CD14-positive monocyte (primary cell): Measurements from ENCODE around the gene ADSS1. TPM values are rescaled to one million over a fixed set of nuclear protein-coding genes. Genes with fewer than 3 reads are reported as not detected.

Source experiments
- DNase-seq, 3 donors: peaks; one replicate each; pipeline ENCODE4 v3.0.0-alpha.2; 2011 to 2022
- H2AFZ ChIP-seq: 2 replicates; pipeline ENCODE4 v1.6.0; 2012; ENCODE audit warnings: mild to moderate bottlenecking, low read depth, low read length, inconsistent platforms; ENCODE audit not compliant: insufficient read depth, poor library complexity, severe bottlenecking
- H3K27ac ChIP-seq, 2 donors: 1 replicate in 1 of 2; 2 replicates in 1 of 2; pipeline ENCODE4 v1.5.1; 2012 to 2013; ENCODE audit warnings: low read length in 2 of 2, control low read depth in 1 of 2, inconsistent platforms in 1 of 2, low read depth in 1 of 2, mild to moderate bottlenecking in 1 of 2
- H3K27me3 ChIP-seq, 2 donors: one replicate each; pipeline versions ENCODE4 v1.6.0 to v1.6.1; 2011 to 2013; ENCODE audit warnings: low read length in 2 of 2; ENCODE audit not compliant: control insufficient read depth in 2 of 2, insufficient read depth in 2 of 2
- H3K36me3 ChIP-seq, 2 donors: replicated peaks in 1 of 2; 1 replicate in 1 of 2; 2 replicates in 1 of 2; pipeline versions ENCODE4 v1.5.1 to v1.6.1; 2012 to 2013; ENCODE audit warnings: low read length in 2 of 2, control low read depth in 1 of 2, inconsistent platforms in 1 of 2, mild to moderate bottlenecking in 1 of 2; ENCODE audit not compliant: insufficient read depth in 2 of 2, control insufficient read depth in 1 of 2
- H3K4me1 ChIP-seq, 2 donors: 1 replicate in 1 of 2; 2 replicates in 1 of 2; pipeline versions ENCODE4 v1.5.1 to v1.6.1; 2012 to 2013; ENCODE audit warnings: low read length in 2 of 2, control low read depth in 1 of 2, inconsistent platforms in 1 of 2, mild to moderate bottlenecking in 1 of 2, moderate library complexity in 1 of 2; ENCODE audit not compliant: insufficient read depth in 2 of 2, control insufficient read depth in 1 of 2
- H3K4me2 ChIP-seq: replicated peaks from 2 replicates; pipeline ENCODE3; 2012; ENCODE audit warnings: low read length, moderate library complexity, mild to moderate bottlenecking; ENCODE audit not compliant: poor library complexity, severe bottlenecking; ENCODE audit errors: extremely low read depth
- H3K4me3 ChIP-seq, 3 experiments: fragments of 200-600 bp in 1 of 3; sonication (generic) in 1 of 3; replicated peaks in 1 of 3; 1 replicate in 2 of 3; 2 replicates in 1 of 3; pipeline ENCODE4 v1.5.1; 2011 to 2013; ENCODE audit warnings: low read length in 3 of 3, mild to moderate bottlenecking in 3 of 3, control low read depth in 2 of 3, low read depth in 2 of 3, inconsistent platforms in 1 of 3, moderate library complexity in 1 of 3
- H3K79me2 ChIP-seq: 2 replicates; pipeline ENCODE4 v1.6.0; 2012; ENCODE audit warnings: mild to moderate bottlenecking, control low read depth, inconsistent platforms, low read length, moderate library complexity; ENCODE audit not compliant: insufficient read depth
- H3K9ac ChIP-seq: 2 replicates; pipeline ENCODE4 v1.6.0; 2017; ENCODE audit warnings: low read length, mild to moderate bottlenecking; ENCODE audit not compliant: insufficient read depth, poor library complexity, severe bottlenecking
- H3K9me3 ChIP-seq, 2 donors: replicated peaks in 1 of 2; 1 replicate in 1 of 2; 2 replicates in 1 of 2; pipeline versions ENCODE4 v1.5.1 to v1.6.1; 2012 to 2013; ENCODE audit warnings: low read length in 2 of 2, control low read depth in 1 of 2; ENCODE audit not compliant: control insufficient read depth in 1 of 2, insufficient read depth in 1 of 2
- H4K20me1 ChIP-seq: 2 replicates; pipeline ENCODE4 v1.6.0; 2012; ENCODE audit warnings: mild to moderate bottlenecking, low read length, control low read depth, moderate library complexity; ENCODE audit not compliant: insufficient read depth
- H3K27ac Mint-ChIP-seq, 7 donors: one replicate each; pipeline ENCODE4 v1.8.0; 2020; ENCODE audit warnings: mild to moderate bottlenecking in 7 of 7, mixed read lengths in 7 of 7, moderate library complexity in 6 of 7, inconsistent platforms in 2 of 7
- H3K27me3 Mint-ChIP-seq, 3 donors: one replicate each; pipeline ENCODE4 v1.8.0; 2021 to 2022; ENCODE audit warnings: low read depth in 3 of 3, mild to moderate bottlenecking in 3 of 3, mixed read lengths in 3 of 3, moderate library complexity in 3 of 3, inconsistent platforms in 1 of 3
- H3K36me3 Mint-ChIP-seq, 2 donors: one replicate each; pipeline ENCODE4 v1.8.0; 2020; ENCODE audit warnings: mixed read lengths in 2 of 2, inconsistent platforms in 1 of 2, mild to moderate bottlenecking in 1 of 2
- H3K4me1 Mint-ChIP-seq: one replicate; pipeline ENCODE4 v1.8.0; 2020; ENCODE audit warnings: mild to moderate bottlenecking, mixed read lengths
- H3K4me3 Mint-ChIP-seq, 2 donors: one replicate each; pipeline ENCODE4 v1.8.0; 2020; ENCODE audit warnings: mild to moderate bottlenecking in 2 of 2, mixed read lengths in 2 of 2, moderate library complexity in 1 of 2
- H3K9me3 Mint-ChIP-seq, 7 donors: one replicate each; pipeline ENCODE4 v1.8.0; 2020 to 2022; ENCODE audit warnings: mixed read lengths in 7 of 7, mild to moderate bottlenecking in 6 of 7, moderate library complexity in 6 of 7, inconsistent platforms in 2 of 7
- WGBS: methylation state at CpG from one replicate; pipeline ENCODE4 v1.1.5; 2013; ENCODE audit warnings: missing lambda C conversion rate; ENCODE audit not compliant: insufficient coverage; 5-methylcytosine and 5-hydroxymethylcytosine counted together
- intact Hi-C, 2 donors: fragments of 100-400 bp; cut with micrococcal nuclease; formaldehyde crosslinking; loops; one replicate each; pipeline versions ENCODE4 v1.15.0 to v1.15.1; 2023
- polyA plus RNA-seq, 3 donors: library from polyadenylated mRNA; depleted of rRNA in 1 of 3; unstranded in 2 of 3; stranded (reverse) in 1 of 3; fragments of 300-500 nt in 2 of 3; fragments of >200 nt in 1 of 3; fragmentation: Illumina TruSeq in 2 of 3; gene quantifications; 1 replicate in 2 of 3; 2 replicates in 1 of 3; pipeline ENCODE4 v1.2.3, GENCODE V29; 2012 to 2021
- TF ChIP-seq, protein P1 (sequence below): fragments of 200-600 bp; IDR thresholded peaks from one replicate; pipeline ENCODE4 v1.8.0; 2022; ENCODE audit warnings: antibody characterized with exemption, mild to moderate bottlenecking

Gene ADSS1
- polyA plus RNA-seq, 3 donors, result 0.61 to 3.7 (median 0.64) TPM

DNA sequence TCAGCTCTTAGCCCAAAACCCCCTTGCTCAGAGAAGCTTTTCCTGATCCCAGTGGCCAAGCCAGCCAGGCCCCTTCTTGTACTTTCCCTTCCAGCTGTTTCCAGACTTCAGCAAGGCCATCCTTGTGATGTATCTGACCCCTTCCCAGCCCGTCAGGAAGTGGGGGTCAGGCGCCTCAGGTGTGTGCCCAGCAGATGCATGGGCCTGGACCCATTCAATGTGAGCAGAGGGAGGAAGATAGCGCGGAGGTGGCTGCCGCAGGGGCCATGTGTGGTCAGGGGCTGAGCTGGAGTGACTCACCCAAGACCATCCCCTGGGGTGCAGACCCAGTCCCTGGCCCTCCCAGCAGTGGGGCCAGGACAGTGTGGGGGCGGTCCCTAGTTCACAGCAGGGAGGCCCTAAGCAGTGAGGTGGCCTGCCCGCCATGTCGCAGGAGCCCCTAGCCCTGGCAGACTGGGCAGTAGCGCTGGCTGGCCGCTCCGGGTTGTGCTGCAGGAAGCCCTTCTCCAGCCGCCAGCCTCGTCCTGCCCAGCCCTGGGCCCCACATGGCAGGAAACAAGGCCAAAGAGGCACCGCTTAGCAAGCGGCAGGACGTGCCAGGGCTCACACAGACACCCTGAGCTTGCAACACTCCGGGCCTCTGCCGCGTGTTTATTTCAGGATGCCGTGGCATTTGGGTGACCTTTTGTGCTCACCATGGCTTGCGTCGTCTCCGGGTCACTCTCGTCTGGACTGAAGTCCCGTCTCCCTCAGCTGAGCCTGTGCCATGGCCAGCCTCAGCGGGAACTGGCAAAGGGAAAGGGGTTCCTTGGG lies 12.0 kb downstream of the ADSS1 start:
- TF ChIP-seq, protein P1, sequence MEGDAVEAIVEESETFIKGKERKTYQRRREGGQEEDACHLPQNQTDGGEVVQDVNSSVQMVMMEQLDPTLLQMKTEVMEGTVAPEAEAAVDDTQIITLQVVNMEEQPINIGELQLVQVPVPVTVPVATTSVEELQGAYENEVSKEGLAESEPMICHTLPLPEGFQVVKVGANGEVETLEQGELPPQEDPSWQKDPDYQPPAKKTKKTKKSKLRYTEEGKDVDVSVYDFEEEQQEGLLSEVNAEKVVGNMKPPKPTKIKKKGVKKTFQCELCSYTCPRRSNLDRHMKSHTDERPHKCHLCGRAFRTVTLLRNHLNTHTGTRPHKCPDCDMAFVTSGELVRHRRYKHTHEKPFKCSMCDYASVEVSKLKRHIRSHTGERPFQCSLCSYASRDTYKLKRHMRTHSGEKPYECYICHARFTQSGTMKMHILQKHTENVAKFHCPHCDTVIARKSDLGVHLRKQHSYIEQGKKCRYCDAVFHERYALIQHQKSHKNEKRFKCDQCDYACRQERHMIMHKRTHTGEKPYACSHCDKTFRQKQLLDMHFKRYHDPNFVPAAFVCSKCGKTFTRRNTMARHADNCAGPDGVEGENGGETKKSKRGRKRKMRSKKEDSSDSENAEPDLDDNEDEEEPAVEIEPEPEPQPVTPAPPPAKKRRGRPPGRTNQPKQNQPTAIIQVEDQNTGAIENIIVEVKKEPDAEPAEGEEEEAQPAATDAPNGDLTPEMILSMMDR, result no peak
- Mint-ChIP-seq H3K9me3 (no peaks in the 10 kb centered on the region), H3K27ac (peak overlapping the region; percentile 24 to 93 (median 70)), H3K4me3 (peak overlapping the region; percentile 41 to 82), H3K4me1 (peaks cover 11% of the 10 kb centered on the region), H3K27me3 (peaks cover 0 to 5% (median 4%) of the 10 kb centered on the region in 3 donors), H3K36me3 (peaks cover 0 to 3% of the 10 kb centered on the region in 2 donors)
- no peak overlapping the region for H3K4me3 ChIP-seq
- peak overlapping the region; percentile 21 for H2AFZ ChIP-seq
- no peaks in the 10 kb centered on the region for H4K20me1 ChIP-seq
- no peaks in the 10 kb centered on the region for H3K79me2 ChIP-seq
- peak; percentile 41 to 50 (median 44) for DNase-seq
- no peak overlapping the region for H3K4me2 ChIP-seq
- WGBS, result 23% methylated on average over 23 of the region's 26 CpGs
- peak overlapping the region in 1 of 2 donors; percentile 12 for H3K27ac ChIP-seq
- H3K4me1 ChIP-seq, result peaks cover 12 to 13% of the 10 kb centered on the region in 2 donors
- no peaks in the 10 kb centered on the region for H3K9me3 ChIP-seq
- intact Hi-C loops, result no loop called here
- peak overlapping the region; percentile 51 for H3K9ac ChIP-seq
- no peaks in the 10 kb centered on the region for H3K27me3 ChIP-seq
- H3K36me3 ChIP-seq, result no peaks in the 10 kb centered on the region

DNA sequence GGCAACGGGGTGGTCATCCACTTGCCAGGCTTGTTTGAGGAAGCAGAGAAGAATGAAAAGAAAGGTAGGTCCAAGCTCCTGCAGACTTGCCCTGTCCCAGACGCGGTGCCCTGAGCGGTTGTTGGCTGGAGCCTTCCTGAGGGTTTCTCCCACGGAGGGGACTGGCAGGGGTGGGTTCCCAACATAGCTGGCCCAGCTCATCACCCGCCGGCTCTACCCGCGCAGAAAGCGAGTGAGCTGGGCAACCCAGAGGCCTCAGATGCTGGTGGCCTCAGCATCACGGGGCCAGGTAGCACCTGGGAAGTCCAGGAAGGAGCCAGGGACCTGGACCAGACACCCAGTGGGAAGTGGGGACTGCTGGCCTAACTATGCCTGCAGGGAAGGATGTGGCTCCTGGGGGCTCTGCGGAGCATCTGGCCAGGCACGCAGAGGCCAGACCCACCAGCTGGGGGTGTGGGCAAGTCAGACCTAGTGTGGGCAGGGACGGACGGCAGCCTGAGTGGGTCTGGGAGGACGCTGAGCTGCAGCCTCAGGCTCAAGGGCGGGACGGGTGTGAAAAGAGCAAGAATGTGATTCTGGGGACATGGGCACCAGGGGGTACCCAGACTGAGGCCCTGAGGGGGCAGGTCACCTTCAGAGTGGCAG lies 14.5 kb downstream of the ADSS1 start:
- H3K4me2 ChIP-seq, result no peak overlapping the region
- H2AFZ ChIP-seq, result no peak overlapping the region
- no peak overlapping the region for H3K27ac ChIP-seq
- H3K9ac ChIP-seq, result no peak overlapping the region
- 94% methylated on average over 18 of the region's 18 CpGs for WGBS
- no peaks in the 10 kb centered on the region for H4K20me1 ChIP-seq
- TF ChIP-seq, protein P1, result no peak
- H3K79me2 ChIP-seq, result no peaks in the 10 kb centered on the region
- Mint-ChIP-seq H3K27ac (peak overlapping the region in 1 of 7 donors; percentile 38), H3K36me3 (peaks cover 0 to 3% of the 10 kb centered on the region in 2 donors), H3K4me3 (no peak overlapping the region), H3K4me1 (peaks cover 11% of the 10 kb centered on the region), H3K27me3 (peaks cover 0 to 5% (median 2%) of the 10 kb centered on the region in 3 donors), H3K9me3 (no peaks in the 10 kb centered on the region)
- intact Hi-C loops, result no loop called here
- no peaks in the 10 kb centered on the region for H3K9me3 ChIP-seq
- H3K27me3 ChIP-seq, result no peaks in the 10 kb centered on the region
- H3K36me3 ChIP-seq, result no peaks in the 10 kb centered on the region
- no peak for DNase-seq
- H3K4me1 ChIP-seq, result peaks cover 12 to 13% of the 10 kb centered on the region in 2 donors
- H3K4me3 ChIP-seq, result no peak overlapping the region
